ENCODE measurements around the gene NCBP3. TPM values are rescaled to one million over a fixed set of nuclear protein-coding genes. Genes with fewer than 3 reads are reported as not detected.
"Not testable (repeated sequence)": the region's sequence is repeated elsewhere in the genome, so short reads cannot be mapped to it uniquely, and the experiment has no call there.

NCBP3 gene
- total and polyA plus RNA-seq, 2 of the 4 experiments (the other 2 are of a cell fraction) = 10.8 to 13.5 TPM

DNA sequence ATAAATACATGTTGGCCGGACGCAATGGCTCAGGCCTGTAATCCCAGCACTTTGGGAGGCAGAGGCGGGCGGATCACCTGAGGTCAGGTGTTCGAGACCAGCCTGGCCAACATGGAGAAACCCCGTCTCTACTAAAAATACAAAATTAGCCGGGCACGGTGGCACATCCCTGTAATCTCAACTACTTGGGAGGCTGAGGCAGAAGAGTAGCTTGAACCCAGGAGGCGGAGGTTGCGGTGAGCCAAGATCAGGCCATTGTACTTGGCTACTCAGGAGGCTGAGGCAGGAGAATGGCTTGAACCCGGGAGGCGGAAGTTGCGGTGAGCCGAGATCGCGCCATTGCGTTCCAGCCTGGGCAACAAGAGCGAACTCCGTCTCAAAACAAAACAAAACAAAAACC, 1.5 kb downstream of the NCBP3 start:
- POLR2A ChIA-PET (ENCODE audit: unreplicated experiment); dilution Hi-C loops (cut with HindIII; ENCODE audit: low sequenced_read_pairs, unreplicated experiment); in situ Hi-C loops (cut with MboI; ENCODE audit: low sequenced_read_pairs); H3K27me3 ChIP-seq (ENCODE audit: control insufficient read depth, insufficient read depth, low read length); H3K4me3 ChIP-seq (ENCODE audit: insufficient read depth, low read depth, low read length); H2AK9ac ChIP-seq (replicated peaks; ENCODE audit: low read depth, low read length, poor library complexity); BruUV-seq (replicated peaks); H2BK20ac ChIP-seq (ENCODE audit: low read depth, low read length); H3K23ac ChIP-seq (ENCODE audit: low read depth, low read length); H4K91ac ChIP-seq (ENCODE audit: insufficient read depth, low read depth, low read length); H2BK5ac ChIP-seq (ENCODE audit: low read depth, low read length, poor library complexity, severe bottlenecking); H2BK120ac ChIP-seq (ENCODE audit: low read depth, low read length); H3K9me3 ChIP-seq (ENCODE audit: control insufficient read depth, insufficient read depth, low read length); intact Hi-C loops (cut with micrococcal nuclease); H3K56ac ChIP-seq (ENCODE audit: extremely low read depth, insufficient read depth, low read length); H4K5ac ChIP-seq (ENCODE audit: low read depth, low read length); H3K27ac ChIP-seq (ENCODE audit: insufficient read depth, low read length); H2AK5ac ChIP-seq (ENCODE audit: low read depth, low read length); DNase-seq; H3K9ac ChIP-seq (ENCODE audit: low read depth, low read length); H2AFZ ChIP-seq (replicated peaks; ENCODE audit: low read length, poor library complexity); H3K9me1 ChIP-seq (ENCODE audit: insufficient read depth, low read length); H3K4me1 ChIP-seq (ENCODE audit: control insufficient read depth, insufficient read depth, low read length); H3K14ac ChIP-seq (replicated peaks; ENCODE audit: low read depth, low read length); H4K8ac ChIP-seq (ENCODE audit: low read depth in 2 of 2, low read length in 2 of 2); ATAC-seq (ENCODE audit: low read depth); H2BK15ac ChIP-seq (ENCODE audit: low read depth, low read length); H3K4ac ChIP-seq (ENCODE audit: low read depth, low read length); H3K18ac ChIP-seq (ENCODE audit: low read depth, low read length): not testable (repeated sequence)
- H4K20me1 ChIP-seq (ENCODE audit: insufficient read depth, low read length) = peaks cover 13% of the 10 kb centered on the region; the same call in 1 of the 2 replicates
- CTCF ChIA-PET = interaction anchor here (2.1 kb wide), 1 partner anchor 20 kb away, joined by 10 read pairs; no protein-coding TSS in a partner anchor
- peak overlapping the region; percentile 97; the same call in 1 of the 2 replicates for H3K4me2 ChIP-seq (ENCODE audit: low read depth, low read length)
- peaks cover 23 to 44% of the 10 kb centered on the region in 2 experiments for H3K79me1 ChIP-seq (ENCODE audit: low read depth in 1 of 2, low read length in 2 of 2)
- WGBS, 2 experiments (ENCODE audit: extremely low coverage in 2 of 2, insufficient read length in 1 of 2) = 84% methylated on average over 3 of the region's 19 CpGs; no CpG with 5 or more reads in 1 of the 2 experiments
- H3K36me3 ChIP-seq (ENCODE audit: control insufficient read depth, insufficient read depth, low read length) = peaks cover 17% of the 10 kb centered on the region

Measured in IMR-90 (cell line).